H9 (cell line): ENCODE data around the gene OR5H15. TPM values are rescaled to one million over a fixed set of nuclear protein-coding genes. Genes with fewer than 3 reads are reported as not detected.

Source experiments
- DNase-seq: peaks from one replicate; pipeline ENCODE4 v3.0.0-alpha.2; 2017
- H2AFZ ChIP-seq: one replicate; pipeline ENCODE4 v1.6.1; 2013; ENCODE audit warnings: mild to moderate bottlenecking, low read length, control low read depth, moderate library complexity
- H2AK5ac ChIP-seq: 2 replicates; pipeline ENCODE4 v1.6.1; 2013; ENCODE audit warnings: low read length, control low read depth, mixed read lengths; ENCODE audit not compliant: insufficient read length
- H2BK120ac ChIP-seq: one replicate; pipeline ENCODE4 v1.6.1; 2013; ENCODE audit warnings: low read depth, mild to moderate bottlenecking, low read length, control low read depth, inconsistent platforms; ENCODE audit not compliant: poor library complexity, severe bottlenecking
- H2BK12ac ChIP-seq: 2 replicates; pipeline ENCODE4 v1.6.1; 2013; ENCODE audit warnings: low read length, control low read depth, mixed read lengths, low read depth; ENCODE audit not compliant: insufficient read length
- H2BK15ac ChIP-seq: 2 replicates; pipeline ENCODE4 v1.6.1; 2013; ENCODE audit warnings: low read depth, low read length, control low read depth
- H2BK20ac ChIP-seq: one replicate; pipeline ENCODE4 v1.6.1; 2013; ENCODE audit warnings: low read depth, mild to moderate bottlenecking, low read length, control low read depth, inconsistent platforms; ENCODE audit not compliant: poor library complexity, severe bottlenecking
- H2BK5ac ChIP-seq: 2 replicates; pipeline ENCODE4 v1.6.1; 2013; ENCODE audit warnings: low read length, control low read depth, mixed read lengths; ENCODE audit not compliant: insufficient read length
- H3K14ac ChIP-seq: 2 replicates; pipeline ENCODE4 v1.6.1; 2013; ENCODE audit warnings: low read length, control low read depth; ENCODE audit not compliant: insufficient read depth
- H3K18ac ChIP-seq: 2 replicates; pipeline ENCODE4 v1.6.1; 2013; ENCODE audit warnings: low read depth, mild to moderate bottlenecking, mixed read lengths, low read length, control low read depth; ENCODE audit not compliant: insufficient read length
- H3K23ac ChIP-seq: 2 replicates; pipeline ENCODE4 v1.6.1; 2013; ENCODE audit warnings: low read length, control low read depth, mixed read lengths, low read depth; ENCODE audit not compliant: insufficient read length
- H3K23me2 ChIP-seq: 2 replicates; pipeline ENCODE4 v1.6.1; 2013; ENCODE audit warnings: low read depth, mild to moderate bottlenecking, mixed read lengths, low read length, control low read depth; ENCODE audit not compliant: insufficient read length, poor library complexity, severe bottlenecking
- H3K27ac ChIP-seq: 2 replicates; pipeline ENCODE4 v1.5.1; 2013; ENCODE audit warnings: low read length, control low read depth, mixed read lengths, low read depth; ENCODE audit not compliant: insufficient read length
- H3K27me3 ChIP-seq: 2 replicates; pipeline ENCODE4 v1.6.1; 2013; ENCODE audit warnings: low read length, control low read depth, inconsistent platforms; ENCODE audit not compliant: insufficient read depth
- H3K4ac ChIP-seq: 2 replicates; pipeline ENCODE4 v1.6.1; 2013; ENCODE audit warnings: low read depth, mild to moderate bottlenecking, control low read depth, inconsistent platforms, low read length, moderate library complexity
- H3K4me1 ChIP-seq: 2 replicates; pipeline ENCODE4 v1.6.1; 2013; ENCODE audit warnings: low read length, control low read depth, inconsistent platforms; ENCODE audit not compliant: insufficient read depth
- H3K4me2 ChIP-seq: 2 replicates; pipeline ENCODE4 v1.6.1; 2013; ENCODE audit warnings: low read length, control low read depth, mixed read lengths; ENCODE audit not compliant: insufficient read length, insufficient read depth
- H3K56ac ChIP-seq: 2 replicates; pipeline ENCODE4 v1.6.1; 2013; ENCODE audit warnings: low read depth, mild to moderate bottlenecking, mixed read lengths, low read length, control low read depth; ENCODE audit not compliant: insufficient read length
- H3K79me1 ChIP-seq: 2 replicates; pipeline ENCODE4 v1.6.1; 2013; ENCODE audit warnings: low read depth, mild to moderate bottlenecking, moderate library complexity, low read length, control low read depth, inconsistent platforms; ENCODE audit not compliant: insufficient read depth, poor library complexity, severe bottlenecking
- H3K79me2 ChIP-seq: 2 replicates; pipeline ENCODE4 v1.6.1; 2013; ENCODE audit warnings: low read length, control low read depth, inconsistent platforms; ENCODE audit not compliant: insufficient read depth
- H3K9ac ChIP-seq: 2 replicates; pipeline ENCODE4 v1.6.1; 2013; ENCODE audit warnings: low read length, control low read depth, mixed read lengths; ENCODE audit not compliant: insufficient read length; ENCODE audit errors: extremely low read depth
- H3K9me3 ChIP-seq: one replicate; pipeline ENCODE4 v1.6.1; 2013; ENCODE audit warnings: low read depth, low read length, inconsistent platforms; ENCODE audit not compliant: control insufficient read depth
- H3T11ph ChIP-seq: one replicate; pipeline ENCODE4 v1.6.1; 2013; ENCODE audit warnings: mild to moderate bottlenecking, low read length, control low read depth, inconsistent platforms
- H4K20me1 ChIP-seq: one replicate; pipeline ENCODE4 v1.6.1; 2013; ENCODE audit not compliant: control insufficient read depth, insufficient read length, insufficient read depth
- H4K5ac ChIP-seq: 2 replicates; pipeline ENCODE4 v1.6.1; 2013; ENCODE audit warnings: low read depth, mild to moderate bottlenecking, mixed read lengths, low read length, control low read depth; ENCODE audit not compliant: insufficient read length
- H4K8ac ChIP-seq: replicated peaks from 2 replicates; pipeline ENCODE4 v1.6.1; 2013; ENCODE audit warnings: low read length, control low read depth, mixed read lengths, low read depth; ENCODE audit not compliant: insufficient read length
- H4K91ac ChIP-seq: 2 replicates; pipeline ENCODE4 v1.6.1; 2013; ENCODE audit warnings: low read depth, mild to moderate bottlenecking, moderate library complexity, mixed read lengths, low read length, control low read depth; ENCODE audit not compliant: insufficient read length
- H3K27ac Mint-ChIP-seq, 3 experiments: 2 replicates in 2 of 3; 3 replicates in 1 of 3; pipeline ENCODE4 v1.8.0; 2020 to 2021; ENCODE audit warnings: mixed read lengths in 3 of 3, mild to moderate bottlenecking in 1 of 3, moderate library complexity in 1 of 3
- H3K27me3 Mint-ChIP-seq: 2 replicates; pipeline ENCODE4 v1.8.0; 2021; ENCODE audit warnings: low read depth, mild to moderate bottlenecking, moderate library complexity, mixed read lengths
- H3K36me3 Mint-ChIP-seq, 3 experiments: 2 replicates in 2 of 3; 3 replicates in 1 of 3; pipeline ENCODE4 v1.8.0; 2020 to 2021; ENCODE audit warnings: low read depth in 3 of 3, mixed read lengths in 3 of 3; ENCODE audit not compliant: insufficient read depth in 1 of 3
- H3K4me1 Mint-ChIP-seq, 2 experiments: 2 replicates each; pipeline ENCODE4 v1.8.0; 2020; ENCODE audit warnings: mixed read lengths in 2 of 2
- H3K4me3 Mint-ChIP-seq, 2 experiments: 2 replicates in 1 of 2; 3 replicates in 1 of 2; pipeline ENCODE4 v1.8.0; 2020 to 2021; ENCODE audit warnings: mild to moderate bottlenecking in 2 of 2, mixed read lengths in 2 of 2, moderate library complexity in 1 of 2
- H3K9me3 Mint-ChIP-seq, 2 experiments: 2 replicates in 1 of 2; 3 replicates in 1 of 2; pipeline ENCODE4 v1.8.0; 2020; ENCODE audit warnings: mild to moderate bottlenecking in 2 of 2, mixed read lengths in 2 of 2, moderate library complexity in 1 of 2
- CTCF ChIP-seq: fragments of 200-600 bp; sonication (generic); conservative IDR thresholded peaks from 3 replicates; pipeline ENCODE4 v1.8.0; 2021; ENCODE audit warnings: antibody characterized with exemption, mild to moderate bottlenecking
- total RNA-seq: library from RNA; stranded (reverse); gene quantifications from 2 replicates; pipeline ENCODE4 v1.2.1, GENCODE V29; 2021

The OR5H15 gene
- total RNA-seq, 1 experiment from 2014 or later, result not detected

- no peak overlapping the region for H2BK20ac ChIP-seq
- H2AFZ ChIP-seq, result no peak overlapping the region
- Mint-ChIP-seq H3K9me3 (peaks cover 5 to 9% of the 10 kb centered on the region in 2 experiments; a peak in 4 of 5 replicates), H3K4me3 (no peak overlapping the region), H3K4me1 (peaks cover 24 to 31% of the 10 kb centered on the region in 2 experiments), H3K27me3 (no peaks in the 10 kb centered on the region), H3K36me3 (peaks cover 4 to 9% (median 9%) of the 10 kb centered on the region in 3 experiments; a peak in 6 of 7 replicates), H3K27ac (peak overlapping the region in 2 of 3 experiments; percentile 66 to 95; a peak in 5 of 7 replicates)
- no peak overlapping the region for H2BK15ac ChIP-seq
- H4K20me1 ChIP-seq, result no peaks in the 10 kb centered on the region
- no peak overlapping the region for H4K8ac ChIP-seq
- H3K27ac ChIP-seq, result no peak overlapping the region
- no peak overlapping the region for H3K18ac ChIP-seq
- H4K5ac ChIP-seq, result no peak overlapping the region
- H2BK5ac ChIP-seq, result no peak overlapping the region
- H3K79me1 ChIP-seq, result no peaks in the 10 kb centered on the region
- no peak overlapping the region for H3K56ac ChIP-seq
- H3K27me3 ChIP-seq, result no peaks in the 10 kb centered on the region
- no peak overlapping the region for H3K4ac ChIP-seq
- H3K14ac ChIP-seq, result no peak overlapping the region
- no peak overlapping the region for H4K91ac ChIP-seq
- H3K23me2 ChIP-seq, result no peaks in the 10 kb centered on the region
- H3K4me2 ChIP-seq, result no peak overlapping the region
- no peak overlapping the region for H2BK12ac ChIP-seq
- TF ChIP-seq CTCF, result no peak
- no peaks in the 10 kb centered on the region for H3K79me2 ChIP-seq
- no peak overlapping the region for H2AK5ac ChIP-seq
- H3K9me3 ChIP-seq, result no peaks in the 10 kb centered on the region
- no peak overlapping the region for H2BK120ac ChIP-seq
- no peak overlapping the region for H3T11ph ChIP-seq
- H3K9ac ChIP-seq, result no peak overlapping the region
- no peak overlapping the region for H3K23ac ChIP-seq
- peaks cover 3% of the 10 kb centered on the region; the same call in 1 of the 2 replicates for H3K4me1 ChIP-seq
- DNase-seq, result no peak
Observed at GRCh38 chr3:98182196-98182595, 15.7 kb downstream of the OR5H15 start.
